OCI-LY3 (cell line): ENCODE measurements around the gene SERHL2.
"Not testable (repeated sequence)": the region's sequence is repeated elsewhere in the genome, so short reads cannot be mapped to it uniquely, and the experiment has no call there.

ENCODE experiments used
- H2AFZ ChIP-seq: fragments of 200-600, 300-600 bp; shearing (Covaris generic); 2 replicates; pipeline ENCODE4 v1.6.0; 2014; ENCODE audit warnings: antibody characterized with exemption, low read depth, low read length
- H3K27ac ChIP-seq: fragments of 200-600, 300-600 bp; sonication (generic); 2 replicates; pipeline ENCODE4 v1.5.1; 2014; ENCODE audit warnings: mild to moderate bottlenecking, low read length, moderate library complexity, mixed read lengths
- H3K27me3 ChIP-seq: fragments of 200-600, 300-600 bp; sonication (generic); 2 replicates; pipeline ENCODE4 v1.6.1; 2014; ENCODE audit warnings: low read depth, low read length, mixed read lengths
- H3K36me3 ChIP-seq: fragments of 200-600, 300-600 bp; sonication (generic); replicated peaks from 2 replicates; pipeline ENCODE3; 2014; ENCODE audit warnings: low read depth, low read length, mixed read lengths
- H3K4me1 ChIP-seq: fragments of 300-600, 200-600 bp; sonication (generic); 2 replicates; pipeline ENCODE4 v1.6.1; 2014; ENCODE audit warnings: low read length, mixed read lengths
- H3K4me2 ChIP-seq: fragments of 200-600, 300-600 bp; sonication (generic); 2 replicates; pipeline ENCODE4 v1.6.1; 2014; ENCODE audit warnings: low read length, mixed read lengths
- H3K4me3 ChIP-seq: fragments of 300-600, 200-600 bp; sonication (generic); 2 replicates; pipeline ENCODE4 v1.5.1; 2014; ENCODE audit warnings: antibody characterized with exemption, mild to moderate bottlenecking, low read length, moderate library complexity
- H3K79me2 ChIP-seq: fragments of 300-600, 200-600 bp; shearing (Covaris generic); 2 replicates; pipeline ENCODE4 v1.6.1; 2014; ENCODE audit warnings: mild to moderate bottlenecking, low read length, mixed read lengths
- H3K9ac ChIP-seq: fragments of 300-600, 200-600 bp; shearing (Covaris generic); 2 replicates; pipeline ENCODE4 v1.6.0; 2014; ENCODE audit warnings: mild to moderate bottlenecking, low read length, moderate library complexity
- H3K9me3 ChIP-seq: fragments of 200-600, 300-600 bp; shearing (Covaris generic); 2 replicates; pipeline ENCODE4 v1.6.1; 2014; ENCODE audit warnings: low read length, mixed read lengths; ENCODE audit not compliant: insufficient read depth
- H4K20me1 ChIP-seq: fragments of 200-600, 300-600 bp; sonication (generic); 2 replicates; pipeline ENCODE4 v1.6.1; 2016; ENCODE audit warnings: low read length, mixed read lengths; ENCODE audit not compliant: insufficient read depth
- EZH2phosphoT487 ChIP-seq: fragments of 200-600 bp; shearing (Covaris generic); IDR thresholded peaks from 2 replicates; pipeline ENCODE4 v1.6.1; 2018; ENCODE audit warnings: antibody characterized with exemption, mixed run types, low read depth
- TF ChIP-seq, protein P1 (sequence below): fragments of 200-600, 300-600 bp; sonication (generic); IDR thresholded peaks from 2 replicates; pipeline ENCODE4 v1.5.1; 2014; ENCODE audit warnings: antibody characterized with exemption, low read length, low read depth

Gene SERHL2

DNA sequence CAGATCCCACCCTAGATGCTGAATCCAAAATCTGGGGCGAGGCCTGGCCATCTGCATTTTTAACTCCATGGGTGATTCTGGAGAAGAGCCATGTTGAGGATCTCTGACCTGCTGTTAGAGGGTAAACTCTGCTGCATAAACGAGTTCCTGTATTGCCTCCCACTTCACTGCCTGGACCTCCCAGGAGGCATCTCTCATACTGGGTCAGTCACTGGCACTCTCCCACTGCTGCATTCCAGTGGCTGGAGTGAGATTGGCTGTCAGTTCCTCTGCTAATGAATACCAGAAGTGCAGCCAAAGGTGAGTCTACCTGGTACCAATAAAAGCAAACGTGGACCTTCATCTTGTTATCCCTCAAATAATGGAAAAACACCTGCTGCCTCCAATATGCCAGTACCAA lies 50.6 kb downstream of the SERHL2 start:
- H3K36me3 ChIP-seq = peaks cover 61% of the 10 kb centered on the region
- H4K20me1 ChIP-seq = peaks cover 60% of the 10 kb centered on the region

DNA sequence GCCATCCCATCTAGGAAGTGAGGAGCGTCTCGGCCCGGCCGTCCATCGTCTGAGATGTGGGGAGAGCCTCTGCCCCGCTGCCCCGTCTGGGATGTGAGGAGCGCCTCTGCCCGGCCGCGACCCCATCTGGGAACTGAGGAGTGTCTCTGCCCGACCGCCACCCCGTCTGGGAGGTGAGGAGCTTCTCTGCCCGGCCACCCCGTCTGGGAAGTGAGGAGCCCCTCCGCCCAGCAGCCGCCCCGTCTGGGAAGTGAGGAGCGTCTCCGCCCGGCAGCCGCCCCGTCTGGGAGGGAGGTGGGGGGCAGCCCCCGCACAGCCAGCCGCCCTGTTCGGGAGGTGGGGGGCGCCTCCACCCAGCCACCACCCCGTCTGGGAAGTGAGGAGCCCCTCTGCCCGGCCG lies 53.9 kb downstream of the SERHL2 start:
- Histone ChIP-seq H4K20me1 (peaks cover 76% of the 10 kb centered on the region), H3K36me3 (peaks cover 65% of the 10 kb centered on the region)
- H3K4me2 ChIP-seq = not testable (repeated sequence)

More for the DNA sequence above, 50.6 kb downstream of the SERHL2 start:
- H3K79me2 ChIP-seq = peaks cover 89% of the 10 kb centered on the region
- no peaks in the 10 kb centered on the region for H3K9me3 ChIP-seq
- H3K4me1 ChIP-seq = no peaks in the 10 kb centered on the region
- no peak overlapping the region for H2AFZ ChIP-seq
- TF ChIP-seq EZH2phosphoT487 = no peak
- TF ChIP-seq, protein P1, sequence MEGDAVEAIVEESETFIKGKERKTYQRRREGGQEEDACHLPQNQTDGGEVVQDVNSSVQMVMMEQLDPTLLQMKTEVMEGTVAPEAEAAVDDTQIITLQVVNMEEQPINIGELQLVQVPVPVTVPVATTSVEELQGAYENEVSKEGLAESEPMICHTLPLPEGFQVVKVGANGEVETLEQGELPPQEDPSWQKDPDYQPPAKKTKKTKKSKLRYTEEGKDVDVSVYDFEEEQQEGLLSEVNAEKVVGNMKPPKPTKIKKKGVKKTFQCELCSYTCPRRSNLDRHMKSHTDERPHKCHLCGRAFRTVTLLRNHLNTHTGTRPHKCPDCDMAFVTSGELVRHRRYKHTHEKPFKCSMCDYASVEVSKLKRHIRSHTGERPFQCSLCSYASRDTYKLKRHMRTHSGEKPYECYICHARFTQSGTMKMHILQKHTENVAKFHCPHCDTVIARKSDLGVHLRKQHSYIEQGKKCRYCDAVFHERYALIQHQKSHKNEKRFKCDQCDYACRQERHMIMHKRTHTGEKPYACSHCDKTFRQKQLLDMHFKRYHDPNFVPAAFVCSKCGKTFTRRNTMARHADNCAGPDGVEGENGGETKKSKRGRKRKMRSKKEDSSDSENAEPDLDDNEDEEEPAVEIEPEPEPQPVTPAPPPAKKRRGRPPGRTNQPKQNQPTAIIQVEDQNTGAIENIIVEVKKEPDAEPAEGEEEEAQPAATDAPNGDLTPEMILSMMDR = no peak
- no peak overlapping the region for H3K4me2 ChIP-seq
- no peak overlapping the region for H3K9ac ChIP-seq
- H3K4me3 ChIP-seq = no peak overlapping the region
- no peaks in the 10 kb centered on the region for H3K27me3 ChIP-seq
- H3K27ac ChIP-seq = no peak overlapping the region

DNA sequence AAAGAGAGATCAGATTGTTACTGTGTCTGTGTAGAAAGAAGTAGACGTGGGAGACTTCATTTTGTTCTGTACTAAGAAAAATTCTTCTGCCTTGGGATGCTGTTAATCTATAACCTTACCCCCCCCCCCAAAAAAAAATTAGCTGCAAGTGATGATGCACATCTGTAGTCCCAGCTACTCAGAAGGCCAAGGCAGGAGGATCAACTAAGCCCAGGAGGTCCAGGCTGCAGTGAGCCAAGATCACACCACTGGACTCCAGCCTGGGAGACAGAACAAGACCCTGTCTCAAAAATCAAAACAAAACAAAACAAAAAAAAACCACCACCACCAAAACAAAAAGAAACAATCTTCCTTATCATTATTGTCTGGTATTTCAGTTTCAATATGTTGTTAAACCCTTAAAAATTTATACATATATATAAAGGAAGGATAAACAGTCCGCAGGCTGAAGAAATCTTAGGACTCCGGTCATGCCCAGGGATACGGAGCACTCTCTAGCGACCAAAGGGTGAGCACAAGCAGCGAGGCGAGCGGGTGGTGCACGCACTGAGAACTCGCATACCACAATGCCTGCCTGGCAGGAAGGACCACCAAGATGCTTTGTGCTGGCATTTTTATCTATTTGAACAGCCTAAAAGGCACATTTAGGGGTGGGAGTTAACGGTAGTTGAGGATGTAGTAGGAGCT lies 54.5 kb downstream of the SERHL2 start:
- Histone ChIP-seq H3K4me1 (peaks cover 8% of the 10 kb centered on the region), H2AFZ (no peak overlapping the region), H3K27ac (no peak overlapping the region), H3K36me3 (peaks cover 66% of the 10 kb centered on the region), H3K4me2 (no peak overlapping the region), H4K20me1 (peaks cover 77% of the 10 kb centered on the region), H3K9ac (no peak overlapping the region), H3K79me2 (peaks cover 100% of the 10 kb centered on the region), H3K27me3 (no peaks in the 10 kb centered on the region), H3K9me3 (no peaks in the 10 kb centered on the region), H3K4me3 (no peak overlapping the region)
- TF ChIP-seq EZH2phosphoT487 = no peak
- TF ChIP-seq, protein P1 = no peak

More for the DNA sequence above, 53.9 kb downstream of the SERHL2 start:
- not testable (repeated sequence) for H3K9ac ChIP-seq, H3K4me1 ChIP-seq, H2AFZ ChIP-seq, H3K9me3 ChIP-seq, H3K27ac ChIP-seq, H3K27me3 ChIP-seq, H3K4me3 ChIP-seq
- peaks cover 100% of the 10 kb centered on the region for H3K79me2 ChIP-seq

DNA sequence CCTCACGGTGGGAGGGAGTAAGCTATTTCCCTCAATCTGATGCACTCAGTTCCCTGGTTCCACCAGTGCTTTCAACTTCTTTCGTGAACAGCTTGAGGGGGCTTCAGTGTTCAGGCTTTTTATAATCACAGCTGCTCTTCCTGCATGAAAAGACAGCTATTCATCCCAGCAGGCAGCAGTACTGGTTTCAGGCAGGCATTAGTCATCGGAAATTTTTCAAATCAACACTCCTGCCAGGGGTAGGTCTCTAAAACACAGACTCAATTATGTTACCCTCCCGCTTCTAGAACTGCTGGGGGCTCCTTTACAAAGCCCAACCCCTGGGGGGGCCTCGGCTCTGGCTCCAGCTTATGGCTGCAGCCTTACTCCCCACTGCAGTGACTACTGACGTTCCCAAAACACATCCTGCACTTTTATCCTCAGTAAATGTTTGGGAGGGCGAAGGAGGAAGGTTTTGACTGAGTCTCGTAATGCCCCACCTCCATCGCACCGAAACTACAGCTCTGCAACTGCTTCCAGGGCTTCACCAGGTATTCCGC lies 55.1 kb downstream of the SERHL2 start:
- Histone ChIP-seq H3K27ac (no peak overlapping the region), H3K36me3 (peaks cover 61% of the 10 kb centered on the region), H2AFZ (no peak overlapping the region), H3K4me1 (peaks cover 11% of the 10 kb centered on the region), H4K20me1 (peaks cover 72% of the 10 kb centered on the region), H3K4me2 (no peak overlapping the region), H3K9ac (no peak overlapping the region), H3K27me3 (no peaks in the 10 kb centered on the region), H3K79me2 (peaks cover 100% of the 10 kb centered on the region), H3K4me3 (no peak overlapping the region), H3K9me3 (no peaks in the 10 kb centered on the region)
- TF ChIP-seq, protein P1 = no peak
- TF ChIP-seq EZH2phosphoT487 = no peak
